Osteocyte (in vitro differentiated cells): ENCODE measurements around the gene RCL1. TPM values are rescaled to one million over a fixed set of nuclear protein-coding genes. Genes with fewer than 3 reads are reported as not detected.

ENCODE experiments used
- DNase-seq: peaks from one replicate; pipeline ENCODE4 v3.0.0; 2021; ENCODE audit warnings: mixed read lengths; ENCODE audit not compliant: unreplicated experiment; ENCODE audit errors: extremely low spot score
- H3K27ac Mint-ChIP-seq: one replicate; pipeline ENCODE4 v1.8.0; 2021; ENCODE audit warnings: mild to moderate bottlenecking, mixed read lengths; ENCODE audit not compliant: unreplicated experiment
- H3K27me3 Mint-ChIP-seq: one replicate; pipeline ENCODE4 v1.8.0; 2021; ENCODE audit warnings: mixed read lengths; ENCODE audit not compliant: unreplicated experiment
- H3K36me3 Mint-ChIP-seq: one replicate; pipeline ENCODE4 v1.8.0; 2021; ENCODE audit warnings: mixed read lengths; ENCODE audit not compliant: unreplicated experiment
- H3K4me1 Mint-ChIP-seq: one replicate; pipeline ENCODE4 v1.8.0; 2021; ENCODE audit warnings: mixed read lengths; ENCODE audit not compliant: unreplicated experiment
- H3K4me3 Mint-ChIP-seq: one replicate; pipeline ENCODE4 v1.8.0; 2021; ENCODE audit warnings: mild to moderate bottlenecking, moderate library complexity, mixed read lengths; ENCODE audit not compliant: unreplicated experiment
- H3K9me3 Mint-ChIP-seq: one replicate; pipeline ENCODE4 v1.8.0; 2021; ENCODE audit warnings: mixed read lengths; ENCODE audit not compliant: unreplicated experiment
- CTCF ChIP-seq: fragments of 200-600 bp; sonication (generic); IDR thresholded peaks from 2 replicates; pipeline ENCODE4 v1.5.0; 2021; ENCODE audit warnings: antibody characterized with exemption, mild to moderate bottlenecking, moderate library complexity
- total RNA-seq: library from RNA; stranded (reverse); gene quantifications from 2 replicates; pipeline ENCODE4 v1.2.1, GENCODE V29; 2021

RCL1 gene
- total RNA-seq, 1 donor from 2014 or later = 13.4 TPM

GRCh38 chr9:4830699-4831098, 38.0 kb downstream of the RCL1 start:
- Mint-ChIP-seq H3K27ac (no peak overlapping the region), H3K36me3 (peaks cover 8% of the 10 kb centered on the region)

DNA sequence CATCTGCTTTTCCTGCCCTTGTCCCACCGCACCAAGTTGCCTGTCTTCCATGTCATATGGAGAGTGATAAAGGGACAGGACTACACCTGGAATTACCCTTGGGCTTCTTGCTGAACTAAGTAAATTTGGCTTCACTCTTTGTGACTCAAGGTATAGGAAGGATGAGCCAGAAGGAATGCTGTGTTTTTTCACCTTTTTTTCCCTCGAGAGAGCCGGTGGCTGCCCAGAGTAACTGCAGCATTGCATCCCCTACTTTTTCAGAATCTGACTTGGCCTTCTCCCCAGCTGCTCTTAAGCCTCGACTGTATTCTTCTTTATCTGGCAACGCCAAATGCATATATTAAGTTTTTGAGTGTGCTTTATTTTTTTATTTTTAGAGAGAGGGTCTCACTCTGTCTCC, 38.4 kb downstream of the RCL1 start:
- Mint-ChIP-seq H3K4me1 (peaks cover 37% of the 10 kb centered on the region), H3K9me3 (no peaks in the 10 kb centered on the region), H3K36me3 (peaks cover 8% of the 10 kb centered on the region), H3K27me3 (no peaks in the 10 kb centered on the region), H3K4me3 (no peak overlapping the region), H3K27ac (no peak overlapping the region)
- no peak for TF ChIP-seq CTCF
- no peak for DNase-seq

More at GRCh38 chr9:4830699-4831098, 38.0 kb downstream of the RCL1 start:
- DNase-seq = no peak
- no peak for TF ChIP-seq CTCF
- Mint-ChIP-seq H3K9me3 (no peaks in the 10 kb centered on the region), H3K4me3 (no peak overlapping the region), H3K4me1 (peaks cover 34% of the 10 kb centered on the region), H3K27me3 (no peaks in the 10 kb centered on the region)

DNA sequence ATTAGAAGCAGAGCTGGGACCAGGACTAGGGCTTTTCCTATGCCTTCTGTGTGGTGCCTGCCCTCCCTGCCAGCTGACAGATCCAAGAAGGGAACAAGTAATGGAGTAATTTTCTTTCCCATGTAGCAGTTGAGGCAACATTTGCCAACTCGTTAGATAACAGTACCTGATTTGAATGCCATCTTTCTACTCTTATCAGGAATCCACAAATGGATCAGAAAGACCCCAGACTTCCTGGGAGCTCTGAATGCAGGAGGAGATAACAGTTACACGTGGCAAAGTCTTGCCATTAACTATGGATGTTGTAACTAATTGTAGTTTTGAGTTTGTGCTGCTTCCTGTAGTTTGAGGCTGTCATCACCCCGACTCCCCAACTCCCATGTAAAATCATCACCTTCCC, 39.2 kb downstream of the RCL1 start:
- Mint-ChIP-seq H3K36me3 (peaks cover 8% of the 10 kb centered on the region), H3K4me1 (peaks cover 45% of the 10 kb centered on the region), H3K27me3 (no peaks in the 10 kb centered on the region), H3K9me3 (no peaks in the 10 kb centered on the region), H3K27ac (no peak overlapping the region), H3K4me3 (no peak overlapping the region)
- TF ChIP-seq CTCF = no peak
- DNase-seq = no peak

GRCh38 chr9:4832786-4833579, 40.2 kb downstream of the RCL1 start:
- H3K36me3 Mint-ChIP-seq = peaks cover 8% of the 10 kb centered on the region
- H3K27me3 Mint-ChIP-seq = no peaks in the 10 kb centered on the region
- H3K27ac Mint-ChIP-seq = peak overlapping the region; percentile 65
- no peaks in the 10 kb centered on the region for H3K9me3 Mint-ChIP-seq
- TF ChIP-seq CTCF = no peak
- no peak for DNase-seq
- peaks cover 55% of the 10 kb centered on the region for H3K4me1 Mint-ChIP-seq
- no peak overlapping the region for H3K4me3 Mint-ChIP-seq

GRCh38 chr9:4833781-4834560, 41.2 kb downstream of the RCL1 start:
- DNase-seq = no peak
- H3K4me1 Mint-ChIP-seq = peaks cover 65% of the 10 kb centered on the region
- peaks cover 8% of the 10 kb centered on the region for H3K36me3 Mint-ChIP-seq
- H3K4me3 Mint-ChIP-seq = no peak overlapping the region
- peak overlapping the region; percentile 65 for H3K27ac Mint-ChIP-seq
- no peak for TF ChIP-seq CTCF
- H3K27me3 Mint-ChIP-seq = no peaks in the 10 kb centered on the region
- no peaks in the 10 kb centered on the region for H3K9me3 Mint-ChIP-seq
